Measurements from ENCODE around the gene IER3. TPM values are rescaled to one million over a fixed set of nuclear protein-coding genes. Genes with fewer than 3 reads are reported as not detected.

IER3 gene
- total and polyA plus RNA-seq, 9 of the 15 experiments (the other 6 are each of a cell fraction or from before 2014, with no cell fraction given) = 1.5 to 30.0 (median 11.5) TPM

- TF ChIP-seq ZNF407 (IDR thresholded peaks at IDR 0.05; ENCODE audit: low read depth) (no peak), PYGO2 (tag; IDR thresholded peaks at IDR 0.05) (no peak), CREBBP (IDR thresholded peaks at IDR 0.05; ENCODE audit: low read depth, low read length) (no peak), HMG20A (CRISPR knock-in tag; conservative IDR thresholded peaks at IDR 0.05) (no peak), BRD9 (IDR thresholded peaks at IDR 0.05; ENCODE audit: low read depth, partially characterized antibody) (peak; percentile 31), ZNF740 (CRISPR knock-in tag; IDR thresholded peaks at IDR 0.05) (peak; percentile 77), ZNF740 (tag; IDR thresholded peaks at IDR 0.05) (peak in 1 of 2 experiments; percentile 43; a peak in 1 of 4 replicates), ZNF431 (CRISPR knock-in tag; IDR thresholded peaks at IDR 0.05) (no peak), ATF7 (IDR thresholded peaks at IDR 0.05) (peak; percentile 86; the same call in 1 of the 2 replicates), CREM (IDR thresholded peaks at IDR 0.05; ENCODE audit: low read depth) (peak; percentile 88)
- TF ChIP-seq, protein P1, sequence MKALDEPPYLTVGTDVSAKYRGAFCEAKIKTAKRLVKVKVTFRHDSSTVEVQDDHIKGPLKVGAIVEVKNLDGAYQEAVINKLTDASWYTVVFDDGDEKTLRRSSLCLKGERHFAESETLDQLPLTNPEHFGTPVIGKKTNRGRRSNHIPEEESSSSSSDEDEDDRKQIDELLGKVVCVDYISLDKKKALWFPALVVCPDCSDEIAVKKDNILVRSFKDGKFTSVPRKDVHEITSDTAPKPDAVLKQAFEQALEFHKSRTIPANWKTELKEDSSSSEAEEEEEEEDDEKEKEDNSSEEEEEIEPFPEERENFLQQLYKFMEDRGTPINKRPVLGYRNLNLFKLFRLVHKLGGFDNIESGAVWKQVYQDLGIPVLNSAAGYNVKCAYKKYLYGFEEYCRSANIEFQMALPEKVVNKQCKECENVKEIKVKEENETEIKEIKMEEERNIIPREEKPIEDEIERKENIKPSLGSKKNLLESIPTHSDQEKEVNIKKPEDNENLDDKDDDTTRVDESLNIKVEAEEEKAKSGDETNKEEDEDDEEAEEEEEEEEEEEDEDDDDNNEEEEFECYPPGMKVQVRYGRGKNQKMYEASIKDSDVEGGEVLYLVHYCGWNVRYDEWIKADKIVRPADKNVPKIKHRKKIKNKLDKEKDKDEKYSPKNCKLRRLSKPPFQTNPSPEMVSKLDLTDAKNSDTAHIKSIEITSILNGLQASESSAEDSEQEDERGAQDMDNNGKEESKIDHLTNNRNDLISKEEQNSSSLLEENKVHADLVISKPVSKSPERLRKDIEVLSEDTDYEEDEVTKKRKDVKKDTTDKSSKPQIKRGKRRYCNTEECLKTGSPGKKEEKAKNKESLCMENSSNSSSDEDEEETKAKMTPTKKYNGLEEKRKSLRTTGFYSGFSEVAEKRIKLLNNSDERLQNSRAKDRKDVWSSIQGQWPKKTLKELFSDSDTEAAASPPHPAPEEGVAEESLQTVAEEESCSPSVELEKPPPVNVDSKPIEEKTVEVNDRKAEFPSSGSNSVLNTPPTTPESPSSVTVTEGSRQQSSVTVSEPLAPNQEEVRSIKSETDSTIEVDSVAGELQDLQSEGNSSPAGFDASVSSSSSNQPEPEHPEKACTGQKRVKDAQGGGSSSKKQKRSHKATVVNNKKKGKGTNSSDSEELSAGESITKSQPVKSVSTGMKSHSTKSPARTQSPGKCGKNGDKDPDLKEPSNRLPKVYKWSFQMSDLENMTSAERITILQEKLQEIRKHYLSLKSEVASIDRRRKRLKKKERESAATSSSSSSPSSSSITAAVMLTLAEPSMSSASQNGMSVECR (CRISPR knock-in tag; IDR thresholded peaks at IDR 0.05) = no peak
- TF ChIP-seq, protein P2, sequence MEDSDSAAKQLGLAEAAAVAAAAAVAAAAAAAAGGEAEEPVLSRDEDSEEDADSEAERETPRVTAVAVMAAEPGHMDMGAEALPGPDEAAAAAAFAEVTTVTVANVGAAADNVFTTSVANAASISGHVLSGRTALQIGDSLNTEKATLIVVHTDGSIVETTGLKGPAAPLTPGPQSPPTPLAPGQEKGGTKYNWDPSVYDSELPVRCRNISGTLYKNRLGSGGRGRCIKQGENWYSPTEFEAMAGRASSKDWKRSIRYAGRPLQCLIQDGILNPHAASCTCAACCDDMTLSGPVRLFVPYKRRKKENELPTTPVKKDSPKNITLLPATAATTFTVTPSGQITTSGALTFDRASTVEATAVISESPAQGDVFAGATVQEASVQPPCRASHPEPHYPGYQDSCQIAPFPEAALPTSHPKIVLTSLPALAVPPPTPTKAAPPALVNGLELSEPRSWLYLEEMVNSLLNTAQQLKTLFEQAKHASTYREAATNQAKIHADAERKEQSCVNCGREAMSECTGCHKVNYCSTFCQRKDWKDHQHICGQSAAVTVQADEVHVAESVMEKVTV (CRISPR knock-in tag; IDR thresholded peaks at IDR 0.05) = no peak
Observed at GRCh38 chr6:30769088-30769852, 24.9 kb upstream of the IER3 start (continued).
